ENCODE data around the gene PRDM4. TPM values are rescaled to one million over a fixed set of nuclear protein-coding genes. Genes with fewer than 3 reads are reported as not detected.

The PRDM4 gene
- polyA plus RNA-seq, 2 of the 4 experiments (the other 2 are of a cell fraction): 14.6 to 31.6 TPM

DNA sequence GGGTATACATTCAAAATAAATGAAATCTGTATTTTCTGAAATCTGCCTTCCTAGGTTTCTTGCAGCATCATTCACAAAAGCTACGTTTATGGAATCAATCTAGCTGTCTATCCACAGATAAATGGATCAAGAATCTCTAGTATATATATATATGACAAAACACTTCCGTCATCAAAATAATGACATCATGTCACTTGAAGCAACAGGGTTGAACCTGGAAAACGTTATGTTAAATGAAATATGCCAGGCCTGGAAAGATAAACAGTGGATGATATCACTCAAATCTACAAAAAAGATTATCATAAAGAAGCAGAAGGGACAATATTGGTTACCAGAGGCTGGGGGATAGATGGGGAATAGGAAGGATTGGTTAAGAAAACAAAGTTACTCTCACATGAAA is 42.2 kb upstream of the PRDM4 start:
- Histone ChIP-seq H3K9me3 (no peaks in the 10 kb centered on the region), H3K4me3 (no peak overlapping the region), H3K27ac (no peak overlapping the region), H3K4me1 (no peaks in the 10 kb centered on the region), H3K4me2 (no peak overlapping the region)
- WGBS (ENCODE audit: missing lambda C conversion rate): under 1% methylated on average over 3 of the region's 3 CpGs
- ChIA-PET CTCF (no interaction called here), POLR2A (no interaction called here)
- FAIRE-seq (no peak), DNase-seq (ENCODE audit: low read depth in 1 of 2, low spot score in 1 of 2) (no peak), ATAC-seq (no peak)
- no peak for TF ChIP-seq NFE2L2 (conservative IDR thresholded peaks at IDR 0.05; ENCODE audit: low read length)

DNA sequence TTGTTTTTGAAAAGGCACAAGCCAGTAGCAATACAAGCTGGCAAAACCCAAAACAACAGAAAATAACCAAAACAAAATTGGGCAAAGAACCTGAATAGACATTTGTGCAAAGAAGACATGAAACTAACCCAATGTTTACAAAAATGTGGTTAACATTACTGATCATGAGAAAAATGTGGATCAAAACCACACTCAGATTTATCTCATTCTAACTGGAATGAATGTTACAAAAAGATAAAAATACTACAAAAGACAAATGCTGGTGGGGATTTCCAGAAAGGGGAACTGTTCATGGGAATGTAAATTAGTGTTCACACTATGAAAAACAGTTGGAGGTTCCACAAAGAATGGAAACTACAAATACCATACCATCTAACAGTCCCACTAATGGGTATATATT is 40.2 kb upstream of the PRDM4 start:
- H3K4me1 ChIP-seq: no peaks in the 10 kb centered on the region

DNA sequence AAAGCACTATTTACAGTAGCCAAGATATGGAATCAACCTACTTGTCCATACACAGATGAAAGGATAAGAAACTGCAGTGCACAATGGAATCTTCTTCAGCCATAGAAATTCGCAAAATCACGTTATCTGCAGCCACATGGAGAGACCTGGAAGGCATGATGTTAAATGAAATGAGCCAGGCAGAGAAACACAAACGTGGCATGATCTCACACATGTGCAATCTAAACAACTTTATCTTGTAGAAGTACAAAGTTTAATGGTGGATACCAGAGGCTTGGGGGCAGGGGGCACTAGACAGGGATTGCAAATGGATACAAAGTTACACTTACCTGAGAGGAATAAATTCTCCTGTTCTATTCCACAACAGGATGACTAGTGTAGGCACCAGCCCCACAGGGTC is 37.6 kb upstream of the PRDM4 start:
- H3K4me3 ChIP-seq: no peak overlapping the region
- no peak for DNase-seq (ENCODE audit: low read depth in 1 of 2, low spot score in 1 of 2)
- FAIRE-seq: no peak
- WGBS (ENCODE audit: missing lambda C conversion rate): 7% methylated on average over 3 of the region's 3 CpGs
- H3K9me3 ChIP-seq: no peaks in the 10 kb centered on the region
- H3K27ac ChIP-seq: no peak overlapping the region
- TF ChIP-seq NPAS2 (CRISPR knock-in tag; IDR thresholded peaks at IDR 0.05; ENCODE audit: borderline replicate concordance) (no peak), EHMT2 (IDR thresholded peaks at IDR 0.05; ENCODE audit: low read depth) (no peak), RNF2 (IDR thresholded peaks at IDR 0.05; ENCODE audit: borderline replicate concordance, low read depth) (no peak), CEBPB (IDR thresholded peaks at IDR 0.05) (no peak), CHD2 (IDR thresholded peaks at IDR 0.05; ENCODE audit: low read length, partially characterized antibody) (no peak), HOXB5 (CRISPR knock-in tag; IDR thresholded peaks at IDR 0.05) (no peak), HEYL (CRISPR knock-in tag; IDR thresholded peaks at IDR 0.05) (no peak), RFX5 (IDR thresholded peaks at IDR 0.05) (no peak), MAFK (IDR thresholded peaks at IDR 0.05; ENCODE audit: partially characterized antibody) (no peak), RARB (CRISPR knock-in tag; IDR thresholded peaks at IDR 0.05) (no peak), CHD4 (IDR thresholded peaks at IDR 0.05; ENCODE audit: borderline replicate concordance) (no peak), TP53 (CRISPR knock-in tag; IDR thresholded peaks at IDR 0.05) (no peak), BHLHE40 (IDR thresholded peaks at IDR 0.05; ENCODE audit: low read depth, low read length) (no peak), ZFP36 (IDR thresholded peaks at IDR 0.05; ENCODE audit: borderline replicate concordance, partially characterized antibody) (no peak), KDM5A (IDR thresholded peaks at IDR 0.05) (no peak), RAD21 (conservative IDR thresholded peaks at IDR 0.05 in 1 of 2, IDR thresholded peaks at IDR 0.05 in 1 of 2) (no peak)
- TF ChIP-seq, protein P1, sequence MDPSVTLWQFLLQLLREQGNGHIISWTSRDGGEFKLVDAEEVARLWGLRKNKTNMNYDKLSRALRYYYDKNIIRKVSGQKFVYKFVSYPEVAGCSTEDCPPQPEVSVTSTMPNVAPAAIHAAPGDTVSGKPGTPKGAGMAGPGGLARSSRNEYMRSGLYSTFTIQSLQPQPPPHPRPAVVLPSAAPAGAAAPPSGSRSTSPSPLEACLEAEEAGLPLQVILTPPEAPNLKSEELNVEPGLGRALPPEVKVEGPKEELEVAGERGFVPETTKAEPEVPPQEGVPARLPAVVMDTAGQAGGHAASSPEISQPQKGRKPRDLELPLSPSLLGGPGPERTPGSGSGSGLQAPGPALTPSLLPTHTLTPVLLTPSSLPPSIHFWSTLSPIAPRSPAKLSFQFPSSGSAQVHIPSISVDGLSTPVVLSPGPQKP (IDR thresholded peaks at IDR 0.05; ENCODE audit: low read depth, low read length): no peak
- TF ChIP-seq, protein P2, sequence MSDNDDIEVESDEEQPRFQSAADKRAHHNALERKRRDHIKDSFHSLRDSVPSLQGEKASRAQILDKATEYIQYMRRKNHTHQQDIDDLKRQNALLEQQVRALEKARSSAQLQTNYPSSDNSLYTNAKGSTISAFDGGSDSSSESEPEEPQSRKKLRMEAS (IDR thresholded peaks at IDR 0.05): no peak
- TF ChIP-seq, protein P3, sequence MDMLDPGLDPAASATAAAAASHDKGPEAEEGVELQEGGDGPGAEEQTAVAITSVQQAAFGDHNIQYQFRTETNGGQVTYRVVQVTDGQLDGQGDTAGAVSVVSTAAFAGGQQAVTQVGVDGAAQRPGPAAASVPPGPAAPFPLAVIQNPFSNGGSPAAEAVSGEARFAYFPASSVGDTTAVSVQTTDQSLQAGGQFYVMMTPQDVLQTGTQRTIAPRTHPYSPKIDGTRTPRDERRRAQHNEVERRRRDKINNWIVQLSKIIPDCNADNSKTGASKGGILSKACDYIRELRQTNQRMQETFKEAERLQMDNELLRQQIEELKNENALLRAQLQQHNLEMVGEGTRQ (IDR thresholded peaks at IDR 0.05): no peak
- ChIA-PET CTCF (no interaction called here), POLR2A (no interaction called here)
- H3K4me1 ChIP-seq: no peaks in the 10 kb centered on the region
- ATAC-seq: no peak
- no peak overlapping the region for H3K4me2 ChIP-seq

More for the DNA sequence above, 40.2 kb upstream of the PRDM4 start:
- Histone ChIP-seq H3K4me3 (no peak overlapping the region), H3K27ac (no peak overlapping the region), H3K4me2 (no peak overlapping the region), H3K9me3 (no peaks in the 10 kb centered on the region)
- ChIA-PET POLR2A (no interaction called here), CTCF (no interaction called here)
- no peak for DNase-seq (ENCODE audit: low read depth in 1 of 2, low spot score in 1 of 2)
- ATAC-seq: no peak
- TF ChIP-seq CBX2 (IDR thresholded peaks at IDR 0.05; ENCODE audit: borderline replicate concordance, low read depth) (no peak), EHMT2 (IDR thresholded peaks at IDR 0.05; ENCODE audit: low read depth) (no peak)
- FAIRE-seq: no peak

DNA sequence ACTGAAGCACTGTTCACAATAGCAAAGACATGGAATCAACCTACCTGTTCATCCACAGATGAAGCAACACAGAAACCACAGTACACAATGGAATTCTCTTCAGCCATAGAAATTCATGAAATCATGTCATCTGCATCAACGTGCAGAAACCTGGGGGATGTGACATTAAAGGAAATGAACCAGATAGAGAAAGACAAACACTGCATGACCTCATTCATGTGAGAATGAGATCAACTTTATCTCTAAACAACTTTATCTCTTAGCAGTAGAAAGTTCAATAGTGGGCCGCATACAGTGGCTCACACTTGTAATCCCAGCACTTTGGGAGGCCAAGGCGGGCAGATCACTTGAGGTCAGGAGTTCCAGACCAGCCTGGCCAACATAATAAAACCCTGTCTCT is 33.5 kb upstream of the PRDM4 start:
- 3% methylated on average over 3 of the region's 3 CpGs for WGBS (ENCODE audit: missing lambda C conversion rate)
- ATAC-seq (no peak), DNase-seq (ENCODE audit: low read depth in 1 of 2, low spot score in 1 of 2) (no peak), FAIRE-seq (no peak)
- no peak overlapping the region for H3K27ac ChIP-seq
- no peak overlapping the region for H3K4me2 ChIP-seq
- ChIA-PET CTCF (no interaction called here), POLR2A (no interaction called here)
- TF ChIP-seq ZC3H11A (IDR thresholded peaks at IDR 0.05) (no peak), TP53 (CRISPR knock-in tag; IDR thresholded peaks at IDR 0.05) (no peak), CBX8 (IDR thresholded peaks at IDR 0.05) (no peak), CHD2 (IDR thresholded peaks at IDR 0.05; ENCODE audit: low read length, partially characterized antibody) (no peak), ZNF302 (CRISPR knock-in tag; IDR thresholded peaks at IDR 0.05) (no peak), HOXA7 (CRISPR knock-in tag; IDR thresholded peaks at IDR 0.05) (no peak), EHF (CRISPR knock-in tag; IDR thresholded peaks at IDR 0.05) (no peak)
- TF ChIP-seq, protein P1 (IDR thresholded peaks at IDR 0.05; ENCODE audit: low read depth, low read length): no peak
- TF ChIP-seq, protein P4, sequence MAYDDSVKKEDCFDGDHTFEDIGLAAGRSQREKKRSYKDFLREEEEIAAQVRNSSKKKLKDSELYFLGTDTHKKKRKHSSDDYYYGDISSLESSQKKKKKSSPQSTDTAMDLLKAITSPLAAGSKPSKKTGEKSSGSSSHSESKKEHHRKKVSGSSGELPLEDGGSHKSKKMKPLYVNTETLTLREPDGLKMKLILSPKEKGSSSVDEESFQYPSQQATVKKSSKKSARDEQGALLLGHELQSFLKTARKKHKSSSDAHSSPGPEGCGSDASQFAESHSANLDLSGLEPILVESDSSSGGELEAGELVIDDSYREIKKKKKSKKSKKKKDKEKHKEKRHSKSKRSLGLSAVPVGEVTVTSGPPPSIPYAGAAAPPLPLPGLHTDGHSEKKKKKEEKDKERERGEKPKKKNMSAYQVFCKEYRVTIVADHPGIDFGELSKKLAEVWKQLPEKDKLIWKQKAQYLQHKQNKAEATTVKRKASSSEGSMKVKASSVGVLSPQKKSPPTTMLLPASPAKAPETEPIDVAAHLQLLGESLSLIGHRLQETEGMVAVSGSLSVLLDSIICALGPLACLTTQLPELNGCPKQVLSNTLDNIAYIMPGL (CRISPR knock-in tag; IDR thresholded peaks at IDR 0.05; ENCODE audit: borderline replicate concordance): no peak
- no peak overlapping the region for H3K4me3 ChIP-seq
- H3K9me3 ChIP-seq: no peaks in the 10 kb centered on the region
- H3K4me1 ChIP-seq: no peaks in the 10 kb centered on the region

Data from A549 (cell line).